ENCODE results near the gene HCFC1.

The HCFC1 gene

GRCh38 chrX:154016366-154017076 lies 44.9 kb upstream of the HCFC1 start:
- H4K8ac ChIP-seq (ENCODE audit: low read depth, low read length), result no peak overlapping the region
- H2BK12ac ChIP-seq (ENCODE audit: low read length), result no peak overlapping the region
- H2AFZ ChIP-seq (ENCODE audit: insufficient read depth, low read length, poor library complexity), result no peak overlapping the region
- WGBS (ENCODE audit: extremely low coverage, insufficient coverage, insufficient read length), result no CpG with 5 or more reads among the region's 24 CpGs
- no peak overlapping the region for H3K27ac ChIP-seq (ENCODE audit: low read depth, low read length)
- H2BK5ac ChIP-seq (ENCODE audit: low read depth, low read length, poor library complexity), result no peak overlapping the region
- no peak overlapping the region for H4K12ac ChIP-seq (ENCODE audit: low read depth, low read length)
- H3K79me2 ChIP-seq (ENCODE audit: control insufficient read depth, insufficient read depth, low read length, poor library complexity), result peaks cover 6% of the 10 kb centered on the region
- peaks cover 10% of the 10 kb centered on the region for H3K79me1 ChIP-seq (ENCODE audit: low read length)
- no peak overlapping the region for H2AK5ac ChIP-seq (ENCODE audit: low read length)
- DNase-seq, result no peak
- H3K23ac ChIP-seq (ENCODE audit: low read length), result no peak overlapping the region
- H3K9ac ChIP-seq (ENCODE audit: low read length), result no peak overlapping the region
- no peak overlapping the region for H3K18ac ChIP-seq (ENCODE audit: low read length)
- H3K4ac ChIP-seq (ENCODE audit: low read depth, low read length), result no peak overlapping the region
- H2BK120ac ChIP-seq (ENCODE audit: insufficient read depth, low read length, poor library complexity), result no peak overlapping the region
- no peaks in the 10 kb centered on the region for H3K27me3 ChIP-seq (ENCODE audit: insufficient read depth, low read length)
- no peak overlapping the region for H4K91ac ChIP-seq (ENCODE audit: low read depth, low read length)
- no peak overlapping the region for H3K4me2 ChIP-seq (ENCODE audit: low read length)
- peaks cover 34 to 36% of the 10 kb centered on the region in 2 experiments for H3K36me3 ChIP-seq (ENCODE audit: control insufficient read depth in 1 of 2, insufficient read depth in 2 of 2, low read length in 2 of 2)
- H3K4me1 ChIP-seq (ENCODE audit: control insufficient read depth in 1 of 2, insufficient read depth in 2 of 2, low read length in 2 of 2), result peaks cover 20 to 35% of the 10 kb centered on the region in 2 experiments
- no peak overlapping the region for H3K4me3 ChIP-seq (ENCODE audit: low read depth, low read length)
- H3K9me3 ChIP-seq (ENCODE audit: insufficient read depth, low read depth, low read length), result no peaks in the 10 kb centered on the region
- no peak overlapping the region for H3K14ac ChIP-seq (ENCODE audit: low read length)

DNA sequence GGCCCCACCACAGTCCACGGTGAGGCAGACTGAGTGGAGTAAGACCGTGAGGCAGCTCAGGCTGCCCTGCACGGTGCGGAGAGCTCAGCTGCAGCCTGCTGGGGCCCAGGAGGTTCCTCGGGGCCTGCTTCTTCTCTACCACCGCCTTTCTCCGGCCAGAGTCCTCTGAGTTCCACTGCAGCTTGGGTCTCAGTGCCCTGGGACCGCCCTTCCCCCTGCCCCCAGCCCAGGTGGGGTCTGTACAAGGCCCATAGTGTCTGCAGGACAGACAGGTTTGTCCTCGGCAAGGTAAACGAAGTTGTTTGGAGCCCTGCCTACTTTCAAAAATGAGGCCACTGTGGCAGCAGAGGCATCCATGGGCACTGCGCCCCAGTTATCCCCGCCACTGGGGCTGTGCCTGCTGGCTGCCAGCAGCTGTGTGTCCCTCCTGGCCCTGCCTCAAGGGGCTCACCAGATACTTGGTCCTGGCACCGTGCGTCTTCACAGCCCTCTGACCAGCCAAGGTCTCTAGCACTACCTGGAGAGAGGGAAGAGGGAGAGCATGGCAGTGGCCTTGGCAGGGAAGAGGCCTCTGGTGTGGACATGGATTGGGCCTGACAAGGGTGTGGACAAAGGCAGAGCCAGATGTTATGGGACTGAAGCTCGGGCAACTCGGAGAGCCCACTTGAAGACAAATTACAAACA lies 44.1 kb upstream of the HCFC1 start:
- Histone ChIP-seq H3K79me1 (ENCODE audit: low read length) (peaks cover 10% of the 10 kb centered on the region), H2BK5ac (ENCODE audit: low read depth, low read length, poor library complexity) (no peak overlapping the region), H3K9ac (ENCODE audit: low read length) (no peak overlapping the region), H2AK5ac (ENCODE audit: low read length) (no peak overlapping the region), H3K23ac (ENCODE audit: low read length) (no peak overlapping the region), H3K9me3 (ENCODE audit: insufficient read depth, low read depth, low read length) (no peaks in the 10 kb centered on the region), H3K36me3 (ENCODE audit: control insufficient read depth in 1 of 2, insufficient read depth in 2 of 2, low read length in 2 of 2) (peaks cover 38 to 40% of the 10 kb centered on the region in 2 experiments), H2BK120ac (ENCODE audit: insufficient read depth, low read length, poor library complexity) (no peak overlapping the region), H3K4me3 (ENCODE audit: low read depth, low read length) (no peak overlapping the region), H3K4ac (ENCODE audit: low read depth, low read length) (no peak overlapping the region), H3K4me2 (ENCODE audit: low read length) (no peak overlapping the region), H3K79me2 (ENCODE audit: control insufficient read depth, insufficient read depth, low read length, poor library complexity) (peaks cover 6% of the 10 kb centered on the region), H2BK12ac (ENCODE audit: low read length) (no peak overlapping the region), H2AFZ (ENCODE audit: insufficient read depth, low read length, poor library complexity) (no peak overlapping the region), H3K27me3 (ENCODE audit: insufficient read depth, low read length) (no peaks in the 10 kb centered on the region), H4K91ac (ENCODE audit: low read depth, low read length) (no peak overlapping the region), H3K27ac (ENCODE audit: low read depth, low read length) (no peak overlapping the region), H3K4me1 (ENCODE audit: control insufficient read depth in 1 of 2, insufficient read depth in 2 of 2, low read length in 2 of 2) (peaks cover 15 to 29% of the 10 kb centered on the region in 2 experiments), H3K18ac (ENCODE audit: low read length) (no peak overlapping the region), H4K8ac (ENCODE audit: low read depth, low read length) (no peak overlapping the region), H3K14ac (ENCODE audit: low read length) (no peak overlapping the region), H4K12ac (ENCODE audit: low read depth, low read length) (no peak overlapping the region)
- no CpG with 5 or more reads among the region's 16 CpGs for WGBS (ENCODE audit: extremely low coverage, insufficient coverage, insufficient read length)
- DNase-seq, result no peak

GRCh38 chrX:154014429-154015380 lies 43.1 kb upstream of the HCFC1 start:
- H2BK5ac ChIP-seq (ENCODE audit: low read depth, low read length, poor library complexity), result no peak overlapping the region
- no peak overlapping the region for H2AK5ac ChIP-seq (ENCODE audit: low read length)
- DNase-seq, result no peak
- H3K23ac ChIP-seq (ENCODE audit: low read length), result no peak overlapping the region
- H3K9me3 ChIP-seq (ENCODE audit: insufficient read depth, low read depth, low read length), result no peaks in the 10 kb centered on the region
- no peak overlapping the region for H2AFZ ChIP-seq (ENCODE audit: insufficient read depth, low read length, poor library complexity)
- H3K4me1 ChIP-seq (ENCODE audit: control insufficient read depth in 1 of 2, insufficient read depth in 2 of 2, low read length in 2 of 2), result peaks cover 8 to 22% of the 10 kb centered on the region in 2 experiments
- no peak overlapping the region for H3K9ac ChIP-seq (ENCODE audit: low read length)
- no peak overlapping the region for H2BK120ac ChIP-seq (ENCODE audit: insufficient read depth, low read length, poor library complexity)
- peaks cover 38 to 46% of the 10 kb centered on the region in 2 experiments for H3K36me3 ChIP-seq (ENCODE audit: control insufficient read depth in 1 of 2, insufficient read depth in 2 of 2, low read length in 2 of 2)
- H3K4ac ChIP-seq (ENCODE audit: low read depth, low read length), result no peak overlapping the region
- peaks cover 4% of the 10 kb centered on the region for H3K79me1 ChIP-seq (ENCODE audit: low read length)
- H3K14ac ChIP-seq (ENCODE audit: low read length), result no peak overlapping the region
- H4K8ac ChIP-seq (ENCODE audit: low read depth, low read length), result no peak overlapping the region
- peaks cover 2% of the 10 kb centered on the region for H3K79me2 ChIP-seq (ENCODE audit: control insufficient read depth, insufficient read depth, low read length, poor library complexity)
- no peaks in the 10 kb centered on the region for H3K27me3 ChIP-seq (ENCODE audit: insufficient read depth, low read length)
- no CpG with 5 or more reads among the region's 24 CpGs for WGBS (ENCODE audit: extremely low coverage, insufficient coverage, insufficient read length)
- H4K12ac ChIP-seq (ENCODE audit: low read depth, low read length), result no peak overlapping the region
- no peak overlapping the region for H3K4me3 ChIP-seq (ENCODE audit: low read depth, low read length)
- H2BK12ac ChIP-seq (ENCODE audit: low read length), result no peak overlapping the region
- no peak overlapping the region for H3K4me2 ChIP-seq (ENCODE audit: low read length)
- no peak overlapping the region for H4K91ac ChIP-seq (ENCODE audit: low read depth, low read length)
- no peak overlapping the region for H3K27ac ChIP-seq (ENCODE audit: low read depth, low read length)
- H3K18ac ChIP-seq (ENCODE audit: low read length), result no peak overlapping the region

- Histone ChIP-seq H3K4me2 (ENCODE audit: low read length) (no peak overlapping the region), H3K18ac (ENCODE audit: low read length) (no peak overlapping the region), H3K9me3 (ENCODE audit: insufficient read depth, low read depth, low read length) (no peaks in the 10 kb centered on the region), H3K4me3 (ENCODE audit: low read depth, low read length) (no peak overlapping the region), H2BK12ac (ENCODE audit: low read length) (no peak overlapping the region), H2AK5ac (ENCODE audit: low read length) (no peak overlapping the region), H3K23ac (ENCODE audit: low read length) (no peak overlapping the region), H3K27me3 (ENCODE audit: insufficient read depth, low read length) (no peaks in the 10 kb centered on the region), H3K27ac (ENCODE audit: low read depth, low read length) (no peak overlapping the region), H3K9ac (ENCODE audit: low read length) (no peak overlapping the region), H2BK5ac (ENCODE audit: low read depth, low read length, poor library complexity) (no peak overlapping the region), H3K4me1 (ENCODE audit: control insufficient read depth in 1 of 2, insufficient read depth in 2 of 2, low read length in 2 of 2) (peaks cover 8 to 15% of the 10 kb centered on the region in 2 experiments), H4K91ac (ENCODE audit: low read depth, low read length) (no peak overlapping the region), H4K8ac (ENCODE audit: low read depth, low read length) (no peak overlapping the region), H3K14ac (ENCODE audit: low read length) (no peak overlapping the region), H3K79me1 (ENCODE audit: low read length) (peaks cover 2% of the 10 kb centered on the region), H3K4ac (ENCODE audit: low read depth, low read length) (no peak overlapping the region), H2AFZ (ENCODE audit: insufficient read depth, low read length, poor library complexity) (no peak overlapping the region), H3K36me3 (ENCODE audit: control insufficient read depth in 1 of 2, insufficient read depth in 2 of 2, low read length in 2 of 2) (peaks cover 38 to 46% of the 10 kb centered on the region in 2 experiments), H2BK120ac (ENCODE audit: insufficient read depth, low read length, poor library complexity) (no peak overlapping the region), H4K12ac (ENCODE audit: low read depth, low read length) (no peak overlapping the region), H3K79me2 (ENCODE audit: control insufficient read depth, insufficient read depth, low read length, poor library complexity) (no peaks in the 10 kb centered on the region)
- DNase-seq, result peak in 1 of 2 donors; percentile 50
- WGBS (ENCODE audit: extremely low coverage, insufficient coverage, insufficient read length), result no CpG with 5 or more reads among the region's 20 CpGs
These were observed 42.2 kb upstream of the HCFC1 start for GRCh38 chrX:154013614-154014360.
